H1 (cell line): ENCODE results near the gene SBF2. TPM values are rescaled to one million over a fixed set of nuclear protein-coding genes. Genes with fewer than 3 reads are reported as not detected.

Experiments
- CTCF ChIA-PET: fragments of 300-600 bp; sonication (Branson Sonifier 250); formaldehyde crosslinking; loops from one replicate; lab custom pipeline; 2021; ENCODE audit not compliant: partially characterized antibody; lab: Charles Lee
- POLR2A ChIA-PET: fragments of 300-600 bp; sonication (Branson Sonifier 250); formaldehyde crosslinking; loops from one replicate; lab custom pipeline; 2021; ENCODE audit warnings: inconsistent platforms; ENCODE audit not compliant: partially characterized antibody; lab: Charles Lee
- DNase-seq, 2 experiments: peaks; one replicate each; pipeline versions ENCODE4 v3.0.0 to v3.0.0-alpha.2; 2010 to 2022; ENCODE audit warnings: low spot score in 2 of 2, low read depth in 1 of 2, mixed read lengths in 1 of 2
- FAIRE-seq: peaks from 2 replicates; lab custom pipeline; 2011; peaks lifted over from hg19 to GRCh38; lab: Jason Lieb, UNC
- H2AFZ ChIP-seq: 2 replicates; pipeline ENCODE4 v1.8.1; 2012; ENCODE audit warnings: low read length, inconsistent platforms
- H2AK5ac ChIP-seq: 2 replicates; pipeline ENCODE4 v1.6.1; 2013; ENCODE audit warnings: low read depth, low read length
- H2BK120ac ChIP-seq: replicated peaks from 2 replicates; pipeline ENCODE3; 2013; ENCODE audit warnings: low read depth, low read length, inconsistent platforms
- H2BK12ac ChIP-seq: 2 replicates; pipeline ENCODE4 v1.6.1; 2013; ENCODE audit warnings: low read depth, low read length
- H2BK15ac ChIP-seq: 2 replicates; pipeline ENCODE4 v1.6.1; 2013; ENCODE audit warnings: low read length
- H2BK20ac ChIP-seq: 2 replicates; pipeline ENCODE4 v1.6.1; 2013; ENCODE audit warnings: low read length
- H2BK5ac ChIP-seq: 2 replicates; pipeline ENCODE4 v1.6.1; 2013; ENCODE audit warnings: low read depth, low read length
- H3K14ac ChIP-seq: 2 replicates; pipeline ENCODE4 v1.6.1; 2013; ENCODE audit warnings: inconsistent platforms; ENCODE audit not compliant: insufficient read length
- H3K18ac ChIP-seq: 2 replicates; pipeline ENCODE4 v1.6.1; 2013; ENCODE audit warnings: low read length; ENCODE audit errors: extremely low read depth
- H3K23ac ChIP-seq: 2 replicates; pipeline ENCODE4 v1.6.1; 2013; ENCODE audit warnings: inconsistent platforms; ENCODE audit not compliant: insufficient read length
- H3K23me2 ChIP-seq: 2 replicates; pipeline ENCODE4 v1.6.1; 2013; ENCODE audit warnings: low read depth, low read length
- H3K27ac ChIP-seq: 2 replicates; pipeline ENCODE4 v1.6.1; 2011; ENCODE audit warnings: low read depth, low read length, inconsistent platforms
- H3K27me3 ChIP-seq, 4 experiments: replicated peaks in 1 of 4; 1 replicate in 1 of 4; 2 replicates in 3 of 4; pipeline versions ENCODE4 v1.6.1 to v1.8.1; 2011 to 2013; ENCODE audit warnings: low read length in 3 of 4, mild to moderate bottlenecking in 3 of 4, inconsistent platforms in 2 of 4, mixed read lengths in 2 of 4, moderate library complexity in 1 of 4; ENCODE audit not compliant: control insufficient read depth in 3 of 4, insufficient read depth in 3 of 4; ENCODE audit errors: extremely low read depth in 1 of 4
- H3K36me3 ChIP-seq, 4 experiments: 2 replicates each; pipeline versions ENCODE4 v1.6.1 to v1.8.1; 2011 to 2013; ENCODE audit warnings: mild to moderate bottlenecking in 4 of 4, low read length in 3 of 4, moderate library complexity in 2 of 4, control low read depth in 1 of 4, inconsistent platforms in 1 of 4; ENCODE audit not compliant: insufficient read depth in 4 of 4, control insufficient read depth in 2 of 4
- H3K4ac ChIP-seq: replicated peaks from 2 replicates; pipeline ENCODE3; 2013; ENCODE audit warnings: low read length, low read depth, mixed read lengths, inconsistent platforms; ENCODE audit not compliant: insufficient read length
- H3K4me1 ChIP-seq, 4 experiments: replicated peaks in 1 of 4; 1 replicate in 1 of 4; 2 replicates in 3 of 4; pipeline versions ENCODE4 v1.6.1 to v1.8.1; 2011 to 2013; ENCODE audit warnings: low read length in 3 of 4, inconsistent platforms in 2 of 4, mixed read lengths in 1 of 4; ENCODE audit not compliant: insufficient read depth in 4 of 4, control insufficient read depth in 3 of 4
- H3K4me2 ChIP-seq, 2 experiments: 2 replicates each; pipeline versions ENCODE4 v1.6.1 to v1.8.1; 2011 to 2013; ENCODE audit warnings: low read depth in 2 of 2, low read length in 2 of 2, control low read depth in 1 of 2, inconsistent platforms in 1 of 2, mild to moderate bottlenecking in 1 of 2; ENCODE audit not compliant: insufficient read depth in 1 of 2
- H3K4me3 ChIP-seq, 4 experiments: fragments of 200-600, 300-600 bp in 1 of 4; sonication (generic), shearing (Covaris generic), sonication (Bioruptor Twin) in 1 of 4; 2 replicates each; pipeline versions ENCODE4 v1.5.1 to v1.8.1; 2011 to 2016; ENCODE audit warnings: low read length in 4 of 4, low read depth in 3 of 4, control low read depth in 2 of 4, inconsistent platforms in 2 of 4, mild to moderate bottlenecking in 2 of 4, mixed read lengths in 1 of 4, moderate library complexity in 1 of 4; ENCODE audit not compliant: insufficient read depth in 2 of 4; ENCODE audit errors: extremely low read depth in 1 of 4
- H3K56ac ChIP-seq: replicated peaks from 2 replicates; pipeline ENCODE3; 2013; ENCODE audit warnings: low read depth, mild to moderate bottlenecking, mixed read lengths, low read length, inconsistent platforms; ENCODE audit not compliant: insufficient read length
- H3K79me1 ChIP-seq: 2 replicates; pipeline ENCODE4 v1.6.1; 2013; ENCODE audit warnings: low read depth, low read length, control low read depth
- H3K79me2 ChIP-seq, 2 experiments: 2 replicates each; pipeline versions ENCODE4 v1.6.1 to v1.8.1; 2012 to 2013; ENCODE audit warnings: low read length in 2 of 2, mild to moderate bottlenecking in 2 of 2, inconsistent platforms in 1 of 2; ENCODE audit not compliant: insufficient read depth in 2 of 2, control insufficient read depth in 1 of 2
- H3K9ac ChIP-seq, 4 experiments: replicated peaks in 1 of 4; 1 replicate in 1 of 4; 2 replicates in 3 of 4; pipeline versions ENCODE4 v1.6.1 to v1.8.1; 2011 to 2013; ENCODE audit warnings: low read depth in 3 of 4, low read length in 3 of 4, control low read depth in 2 of 4, mild to moderate bottlenecking in 2 of 4, moderate library complexity in 2 of 4, inconsistent platforms in 1 of 4; ENCODE audit errors: extremely low read depth in 1 of 4
- H3K9me3 ChIP-seq, 2 experiments: 2 replicates each; pipeline versions ENCODE4 v1.6.1 to v1.8.1; 2012 to 2013; ENCODE audit warnings: mild to moderate bottlenecking in 2 of 2, moderate library complexity in 2 of 2, control low read depth in 1 of 2, inconsistent platforms in 1 of 2, low read depth in 1 of 2, low read length in 1 of 2, mixed read lengths in 1 of 2; ENCODE audit not compliant: insufficient read depth in 2 of 2
- H4K20me1 ChIP-seq, 2 experiments: replicated peaks in 1 of 2; 2 replicates each; pipeline versions ENCODE3 to v1.8.1; 2011 to 2013; ENCODE audit warnings: inconsistent platforms in 2 of 2, low read length in 2 of 2, mild to moderate bottlenecking in 1 of 2; ENCODE audit not compliant: insufficient read depth in 2 of 2, control insufficient read depth in 1 of 2
- H4K5ac ChIP-seq: 2 replicates; pipeline ENCODE4 v1.6.1; 2013; ENCODE audit warnings: low read length, low read depth, mixed read lengths, inconsistent platforms; ENCODE audit not compliant: insufficient read length
- H4K8ac ChIP-seq: 2 replicates; pipeline ENCODE4 v1.8.0; 2013; ENCODE audit warnings: mild to moderate bottlenecking, moderate library complexity, low read length, inconsistent platforms; ENCODE audit not compliant: insufficient read depth; ENCODE audit errors: extremely low read depth
- H4K91ac ChIP-seq: replicated peaks from 2 replicates; pipeline ENCODE3; 2013; ENCODE audit warnings: low read length, mixed read lengths, inconsistent platforms; ENCODE audit not compliant: insufficient read length
- ASH2L ChIP-seq: fragments of 200-600, 300-600 bp; sonication (generic); IDR thresholded peaks from one replicate; pipeline ENCODE4 v1.7.1; 2017; ENCODE audit warnings: low read length
- ATF2 ChIP-seq: IDR thresholded peaks from 2 replicates; pipeline ENCODE4 v1.6.1; 2012; ENCODE audit warnings: low read length, inconsistent platforms
- ATF3 ChIP-seq: IDR thresholded peaks from 2 replicates; pipeline ENCODE4 v1.6.1; 2011; ENCODE audit warnings: low read depth, mild to moderate bottlenecking, low read length; ENCODE audit not compliant: insufficient read depth
- JUN ChIP-seq: IDR thresholded peaks from 2 replicates; pipeline ENCODE4 v1.6.1; 2011; ENCODE audit warnings: low read depth, mild to moderate bottlenecking, improper control_type of control experiment, low read length
- NANOG ChIP-seq: IDR thresholded peaks from 2 replicates; pipeline ENCODE4 v1.6.1; 2011; ENCODE audit warnings: low read length, low read depth, mild to moderate bottlenecking, inconsistent platforms; ENCODE audit not compliant: insufficient read depth, poor library complexity, severe bottlenecking
- SP1 ChIP-seq: IDR thresholded peaks from 2 replicates; pipeline ENCODE4 v1.6.1; 2011; ENCODE audit warnings: low read depth, low read length
- TBP ChIP-seq: IDR thresholded peaks from 2 replicates; pipeline ENCODE4 v1.6.1; 2011; ENCODE audit warnings: low read depth, low read length, improper control_type of control experiment
- WGBS, 2 experiments: shearing (Covaris generic) in 1 of 2; methylation state at CpG; one replicate each; pipeline versions ENCODE4 v1.1.6 to v1.1.7; 2013 to 2015; ENCODE audit warnings: low lambda C conversion rate in 2 of 2, mixed read lengths in 2 of 2, inconsistent platforms in 1 of 2, low coverage in 1 of 2, missing lambda C conversion rate in 1 of 2; ENCODE audit not compliant: insufficient replicate concordance in 2 of 2, insufficient coverage in 1 of 2, insufficient read length in 1 of 2; ENCODE audit errors: extremely low coverage in 1 of 2, missing lambda C conversion rate in 1 of 2; 5-methylcytosine and 5-hydroxymethylcytosine counted together
- polyA plus RNA-seq, 7 experiments: library from polyadenylated mRNA; depleted of rRNA in 3 of 7; stranded (reverse) in 5 of 7; unstranded in 2 of 7; fragments of >200 nt in 5 of 7; fragments of 200-250 nt in 2 of 7; gene quantifications; 1 replicate in 5 of 7; 2 replicates in 1 of 7; 4 replicates in 1 of 7; pipeline versions ENCODE4 v1.2.1 to v1.2.3, GENCODE V29; 2011 to 2013; ENCODE audit warnings: missing spikeins in 2 of 7, mixed read lengths in 2 of 7
- total RNA-seq: library from RNA; stranded (reverse); fragmentation: NEBNext Ultra II Directional; extraction: Animal tissue kit (Norgen Biotek cat#: 25700); gene quantifications from 2 replicates; pipeline ENCODE4 v1.2.1, GENCODE V29; 2021

Gene SBF2
- total and polyA plus RNA-seq, 2 of the 8 experiments (the other 6 are each of a cell fraction or from before 2014, with no cell fraction given), result 36.7 to 50.5 TPM

GRCh38 chr11:9953994-9954626 is 339.9 kb downstream of the SBF2 start:
- no peak overlapping the region for H2BK120ac ChIP-seq
- 99% methylated on average over 3 of the region's 3 CpGs; no CpG with 5 or more reads in 1 of the 2 experiments for WGBS, 2 experiments
- H3K9ac ChIP-seq, result no peak overlapping the region
- no peaks in the 10 kb centered on the region for H3K79me1 ChIP-seq
- H3K18ac ChIP-seq, result no peak overlapping the region
- H3K27ac ChIP-seq, result no peak overlapping the region
- H3K23me2 ChIP-seq, result no peaks in the 10 kb centered on the region; the same call in 1 of the 2 replicates
- no peak overlapping the region for H2BK5ac ChIP-seq
- FAIRE-seq (peak; percentile 28), DNase-seq (no peak)
- H3K4me3 ChIP-seq, result no peak overlapping the region
- no peaks in the 10 kb centered on the region for H4K20me1 ChIP-seq
- no peak overlapping the region for H4K8ac ChIP-seq
- H4K5ac ChIP-seq, result no peak overlapping the region
- no peak overlapping the region for H2BK20ac ChIP-seq
- CTCF ChIA-PET, result interaction anchor here (0.6 kb wide), 1 partner anchor 19 kb away, joined by 3 read pairs; no protein-coding TSS in a partner anchor
- no peak overlapping the region for H2AFZ ChIP-seq
- TF ChIP-seq JUN (no peak), NANOG (no peak), SP1 (no peak), ASH2L (no peak), ATF3 (no peak), ATF2 (no peak), TBP (no peak)
- no peaks in the 10 kb centered on the region for H3K79me2 ChIP-seq
- H2AK5ac ChIP-seq, result no peak overlapping the region
- no peaks in the 10 kb centered on the region for H3K27me3 ChIP-seq
- no peak overlapping the region for H2BK15ac ChIP-seq
- no peaks in the 10 kb centered on the region for H3K9me3 ChIP-seq
- H3K23ac ChIP-seq, result no peak overlapping the region
- H3K4me2 ChIP-seq, result no peak overlapping the region
- POLR2A ChIA-PET, result no interaction called here
- H3K4me1 ChIP-seq, result no peaks in the 10 kb centered on the region
- H3K14ac ChIP-seq, result no peak overlapping the region
- no peak overlapping the region for H2BK12ac ChIP-seq
- no peak overlapping the region for H3K56ac ChIP-seq
- H3K4ac ChIP-seq, result no peak overlapping the region
- H4K91ac ChIP-seq, result no peak overlapping the region
- peaks cover 0 to 4% (median 1%) of the 10 kb centered on the region in 4 experiments; a peak in 3 of 8 replicates for H3K36me3 ChIP-seq
